ENCODE measurements around the gene KCNT1. TPM values are rescaled to one million over a fixed set of nuclear protein-coding genes. Genes with fewer than 3 reads are reported as not detected.

Gene KCNT1
- total RNA-seq, 1 donor from 2014 or later, result not detected

DNA sequence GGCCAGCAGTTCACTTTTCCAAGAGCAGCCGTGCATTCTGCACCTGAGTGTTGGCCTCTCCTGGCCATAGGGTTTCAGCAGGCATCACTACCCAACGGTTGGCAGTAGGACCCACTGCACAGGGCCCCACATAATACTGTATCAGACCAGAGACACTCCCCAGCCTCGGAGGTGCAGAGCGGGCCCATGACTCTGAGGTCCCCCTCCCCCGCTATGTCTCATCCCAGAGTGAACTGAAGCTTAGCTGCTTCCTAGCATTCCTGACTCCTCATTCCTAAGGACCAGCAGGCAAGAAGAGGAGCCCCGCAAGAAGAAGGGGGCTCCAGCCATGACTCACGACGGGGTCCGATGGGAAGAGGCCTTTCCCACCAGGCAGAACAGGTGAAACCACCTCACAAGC, 138.1 kb downstream of the KCNT1 start:
- no peak for FAIRE-seq
- Histone ChIP-seq H3K4me2 (ENCODE audit: low read length) (no peak overlapping the region), H3K9me3 (ENCODE audit: insufficient read depth, low read depth, low read length) (no peaks in the 10 kb centered on the region), H4K20me1 (ENCODE audit: insufficient read depth, low read length) (peaks cover 66% of the 10 kb centered on the region), H3K4me1 (ENCODE audit: insufficient read depth, low read length) (no peaks in the 10 kb centered on the region), H3K36me3 (ENCODE audit: insufficient read depth, low read length) (no peaks in the 10 kb centered on the region), H3K79me2 (ENCODE audit: insufficient read depth, low read length) (peaks cover 60% of the 10 kb centered on the region), H3K9ac (ENCODE audit: low read length) (no peak overlapping the region), H3K4me3 (ENCODE audit: insufficient read depth, low read depth, low read length) (no peak overlapping the region), H3K27me3 (ENCODE audit: insufficient read depth, low read length) (no peaks in the 10 kb centered on the region), H3K27ac (ENCODE audit: low read depth, low read length) (no peak overlapping the region), H2AFZ (ENCODE audit: low read depth, low read length) (no peak overlapping the region)
- Mint-ChIP-seq H3K27ac (ENCODE audit: unreplicated experiment) (no peak overlapping the region), H3K4me1 (ENCODE audit: low read depth, unreplicated experiment) (peaks cover 5% of the 10 kb centered on the region), H3K36me3 (ENCODE audit: low read depth, unreplicated experiment) (peaks cover 20% of the 10 kb centered on the region), H3K27me3 (ENCODE audit: low read depth, unreplicated experiment) (no peaks in the 10 kb centered on the region), H3K4me3 (ENCODE audit: unreplicated experiment) (no peak overlapping the region), H3K9me3 (ENCODE audit: unreplicated experiment) (peaks cover 16% of the 10 kb centered on the region)
- TF ChIP-seq EZH2 (IDR thresholded peaks at IDR 0.05; ENCODE audit: insufficient read depth, low read length), result no peak
- DNase-seq (ENCODE audit: low read depth), result no peak

DNA sequence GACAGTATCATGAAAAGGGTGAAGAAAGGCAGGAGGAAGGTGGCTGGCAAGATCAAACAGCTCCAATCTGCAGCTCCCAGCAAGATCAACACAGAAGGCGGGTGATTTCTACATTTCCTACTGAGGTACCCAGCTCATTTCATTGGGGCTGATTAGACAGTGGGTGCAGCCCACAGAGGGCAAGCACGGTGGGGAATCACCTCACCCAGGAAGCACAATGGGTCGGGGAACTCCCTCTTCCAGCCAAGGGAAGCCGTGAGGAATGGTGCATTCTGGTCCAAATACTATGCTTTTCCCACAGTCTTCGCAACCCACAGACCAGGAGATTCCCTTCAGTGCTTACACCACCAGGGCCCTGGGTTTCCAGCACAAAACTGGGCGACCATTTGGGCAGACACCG, 138.6 kb downstream of the KCNT1 start:
- Mint-ChIP-seq H3K4me1 (ENCODE audit: low read depth, unreplicated experiment) (peaks cover 5% of the 10 kb centered on the region), H3K4me3 (ENCODE audit: unreplicated experiment) (no peak overlapping the region), H3K27ac (ENCODE audit: unreplicated experiment) (no peak overlapping the region), H3K36me3 (ENCODE audit: low read depth, unreplicated experiment) (peaks cover 22% of the 10 kb centered on the region), H3K9me3 (ENCODE audit: unreplicated experiment) (peaks cover 18% of the 10 kb centered on the region), H3K27me3 (ENCODE audit: low read depth, unreplicated experiment) (no peaks in the 10 kb centered on the region)
- Histone ChIP-seq H3K4me2 (ENCODE audit: low read length) (no peak overlapping the region), H3K4me1 (ENCODE audit: insufficient read depth, low read length) (no peaks in the 10 kb centered on the region), H3K9me3 (ENCODE audit: insufficient read depth, low read depth, low read length) (no peaks in the 10 kb centered on the region), H3K79me2 (ENCODE audit: insufficient read depth, low read length) (peaks cover 57% of the 10 kb centered on the region), H4K20me1 (ENCODE audit: insufficient read depth, low read length) (peaks cover 62% of the 10 kb centered on the region), H3K27ac (ENCODE audit: low read depth, low read length) (no peak overlapping the region), H3K4me3 (ENCODE audit: insufficient read depth, low read depth, low read length) (no peak overlapping the region), H3K27me3 (ENCODE audit: insufficient read depth, low read length) (no peaks in the 10 kb centered on the region), H3K9ac (ENCODE audit: low read length) (no peak overlapping the region), H3K36me3 (ENCODE audit: insufficient read depth, low read length) (no peaks in the 10 kb centered on the region), H2AFZ (ENCODE audit: low read depth, low read length) (no peak overlapping the region)
- no peak for DNase-seq (ENCODE audit: low read depth)
- no peak for TF ChIP-seq CTCF (IDR thresholded peaks at IDR 0.05; ENCODE audit: insufficient read depth, low read depth, low read length)
- TF ChIP-seq EZH2 (IDR thresholded peaks at IDR 0.05; ENCODE audit: insufficient read depth, low read length), result no peak
- no peak for FAIRE-seq

Other genes starting within 250 kb of the KCNT1 start
- gene PPP1R26, start 222.4 kb upstream of the KCNT1 start, total RNA-seq, result 10.6 and 11.3 TPM in 2 replicates
- gene MRPS2, start 201.5 kb upstream of the KCNT1 start, total RNA-seq, result 35.8 and 38.6 TPM in 2 replicates
- not detected in 2 replicates for gene LCN1, start 180.7 kb upstream of the KCNT1 start, total RNA-seq
- gene OBP2A, start 156.1 kb upstream of the KCNT1 start, total RNA-seq, result not detected in 2 replicates
- gene PAEP, start 140.4 kb upstream of the KCNT1 start, total RNA-seq, result 0.39 TPM in 1 of 2 replicates, not detected in the other
- gene GLT6D1, start 62.6 kb upstream of the KCNT1 start, total RNA-seq, result not detected in 2 replicates
- gene LCN9, start 38.9 kb upstream of the KCNT1 start, total RNA-seq, result 2.1 and 4.8 TPM in 2 replicates
- gene SOHLH1, start 2.7 kb upstream of the KCNT1 start, total RNA-seq, result not detected in 2 replicates
- 27.3 and 34.8 TPM in 2 replicates for gene CAMSAP1, start 205.4 kb downstream of the KCNT1 start, total RNA-seq